Measurements from ENCODE around the gene MEOX2.

DNA sequence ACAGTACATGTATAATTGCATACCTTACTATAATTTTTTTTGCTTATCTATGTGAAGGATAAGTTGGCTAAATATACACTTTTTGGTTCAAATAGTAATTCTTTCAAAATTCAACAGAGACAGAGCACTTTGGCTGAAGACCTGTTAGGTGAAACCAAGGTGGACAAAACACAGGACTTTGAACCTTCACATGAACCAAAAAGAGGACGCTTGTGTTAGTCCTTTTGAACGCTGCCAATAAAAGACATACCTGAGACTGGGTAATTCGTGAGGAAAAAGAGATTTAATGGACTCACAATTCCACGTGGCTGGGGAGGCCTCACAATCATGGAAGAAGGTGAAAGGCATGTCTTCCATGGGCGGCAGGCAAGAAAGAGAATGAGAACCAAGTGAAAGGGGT, 120.0 kb downstream of the MEOX2 start:
- TF ChIP-seq CTCF (IDR thresholded peaks at IDR 0.05) (no peak), POLR2A (IDR thresholded peaks at IDR 0.05) (no peak)

Measured in uterus (tissue), 2 donors.